Measurements from ENCODE around the gene SLC47A2.
"Not testable (repeated sequence)": the region's sequence is repeated elsewhere in the genome, so short reads cannot be mapped to it uniquely, and the experiment has no call there.

Gene SLC47A2

GRCh38 chr17:19716108-19717030 lies at the start of gene SLC47A2:
TSS of gene SLC47A2 (minus strand) at chr17:19716584. CDS start at chr17:19716555, 29 bp downstream.
- DNase-seq: no peak

GRCh38 chr17:19766016-19766415 lies 49.6 kb upstream of the SLC47A2 start:
- DNase-seq: no peak

GRCh38 chr17:19763991-19764390 lies 47.6 kb upstream of the SLC47A2 start:
- not testable (repeated sequence) for DNase-seq

GRCh38 chr17:19763416-19763815 lies 47.0 kb upstream of the SLC47A2 start:
- DNase-seq: no peak

GRCh38 chr17:19762515-19762961 lies 46.2 kb upstream of the SLC47A2 start:
- peak; percentile 47 for DNase-seq

- DNase-seq: no peak
These were observed 44.4 kb upstream of the SLC47A2 start for GRCh38 chr17:19760746-19761145.

- DNase-seq: no peak
These were observed 43.5 kb upstream of the SLC47A2 start for GRCh38 chr17:19759568-19760549.

- no peak for DNase-seq
These were observed 41.3 kb upstream of the SLC47A2 start for GRCh38 chr17:19757536-19758180.

- DNase-seq: no peak
These were observed 40.2 kb upstream of the SLC47A2 start for GRCh38 chr17:19756546-19756945.

GRCh38 chr17:19755821-19756510 lies 39.6 kb upstream of the SLC47A2 start:
- DNase-seq: no peak

- no peak for DNase-seq
These were observed 39.0 kb upstream of the SLC47A2 start for GRCh38 chr17:19755392-19755791.

GRCh38 chr17:19753661-19754463 lies 37.5 kb upstream of the SLC47A2 start:
- DNase-seq: no peak

- peak; percentile 14 for DNase-seq
These were observed 36.7 kb upstream of the SLC47A2 start for GRCh38 chr17:19753051-19753509.

GRCh38 chr17:19752216-19753050 lies 36.0 kb upstream of the SLC47A2 start:
- no peak for DNase-seq

GRCh38 chr17:19750835-19751234 lies 34.5 kb upstream of the SLC47A2 start:
- DNase-seq: no peak

- DNase-seq: no peak
These were observed 33.7 kb upstream of the SLC47A2 start for GRCh38 chr17:19750020-19750572.

- no peak for DNase-seq
These were observed 32.4 kb upstream of the SLC47A2 start for GRCh38 chr17:19748807-19749193.

GRCh38 chr17:19747829-19748806 lies 31.7 kb upstream of the SLC47A2 start, which contains the start of gene ALDH3A1:
TSS of gene ALDH3A1 (minus strand) at chr17:19748298. CDS start at chr17:19745129, 3,169 bp downstream.
- no peak for DNase-seq

Data from fibroblast of skin of right biceps (primary cell).